Measurements from ENCODE around the gene CBX8. TPM values are rescaled to one million over a fixed set of nuclear protein-coding genes. Genes with fewer than 3 reads are reported as not detected.
A peak's percentile ranks its signal among the peaks of the same experiment; 100 is the strongest.

CBX8 gene
- total RNA-seq, 2 experiments from 2014 or later = 4.3 to 6.4 TPM

DNA sequence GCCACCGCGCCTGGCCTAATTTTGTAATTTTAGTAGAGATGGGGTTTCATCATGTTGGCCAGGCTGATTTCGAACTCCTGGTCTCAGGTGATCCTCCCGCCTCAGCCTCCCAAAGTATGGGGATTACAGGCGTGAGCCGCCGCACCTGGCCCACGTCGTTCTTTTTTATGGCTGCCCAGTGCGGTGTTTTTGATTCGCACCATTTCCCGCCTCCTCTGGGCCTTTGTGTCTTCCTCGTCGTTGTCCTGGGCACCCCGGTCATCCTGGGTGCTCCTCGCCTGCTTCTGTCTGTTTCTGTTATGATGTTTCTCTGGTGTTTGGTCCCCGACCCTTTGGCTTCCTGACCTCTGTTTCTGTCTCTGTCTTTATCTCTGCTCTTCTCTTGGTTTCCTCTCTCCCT, 27.4 kb upstream of the CBX8 start:
- H3K4me3 Mint-ChIP-seq = no peak overlapping the region
- CTCF ChIA-PET = interaction anchor here (1.4 to 2.0 kb wide), 3 partner anchors 11 to 15 kb away, joined by 5 to 10 read pairs (median 5); partner anchors contain the start of gene CBX4
- POLR2A ChIA-PET = no interaction called here
- no peak overlapping the region for H3K27ac Mint-ChIP-seq
- peaks cover 31% of the 10 kb centered on the region for H3K27me3 Mint-ChIP-seq
- H3K4me1 Mint-ChIP-seq = peaks cover 27% of the 10 kb centered on the region
- no peaks in the 10 kb centered on the region for H3K36me3 Mint-ChIP-seq (ENCODE audit: low read depth)
- DNase-seq = no peak
- no peaks in the 10 kb centered on the region for H3K9me3 Mint-ChIP-seq

GRCh38 chr17:79822583-79823124, 25.8 kb upstream of the CBX8 start:
- H3K4me3 Mint-ChIP-seq = no peak overlapping the region
- H3K27ac Mint-ChIP-seq = no peak overlapping the region

GRCh38 chr17:79821331-79822095, 24.6 kb upstream of the CBX8 start:
- ChIA-PET CTCF (interaction anchor here (1.2 to 1.7 kb wide), 2 partner anchors 14 to 21 kb away, joined by 3 to 4 read pairs; no protein-coding TSS in a partner anchor), POLR2A (no interaction called here)
- H3K9me3 Mint-ChIP-seq = no peaks in the 10 kb centered on the region
- peaks cover 8% of the 10 kb centered on the region for H3K4me1 Mint-ChIP-seq
- H3K27ac Mint-ChIP-seq = no peak overlapping the region
- no peak for DNase-seq
- H3K36me3 Mint-ChIP-seq (ENCODE audit: low read depth) = no peaks in the 10 kb centered on the region
- H3K27me3 Mint-ChIP-seq = peaks cover 51% of the 10 kb centered on the region
- no peak overlapping the region for H3K4me3 Mint-ChIP-seq

More at GRCh38 chr17:79822583-79823124, 25.8 kb upstream of the CBX8 start:
- ChIA-PET POLR2A (no interaction called here), CTCF (interaction anchor here (0.6 kb wide), 1 partner anchor 9 kb away, joined by 3 read pairs; no protein-coding TSS in a partner anchor)
- peaks cover 19% of the 10 kb centered on the region for H3K4me1 Mint-ChIP-seq
- DNase-seq = no peak
- no peaks in the 10 kb centered on the region for H3K36me3 Mint-ChIP-seq (ENCODE audit: low read depth)
- H3K9me3 Mint-ChIP-seq = no peaks in the 10 kb centered on the region
- peaks cover 40% of the 10 kb centered on the region for H3K27me3 Mint-ChIP-seq

DNA sequence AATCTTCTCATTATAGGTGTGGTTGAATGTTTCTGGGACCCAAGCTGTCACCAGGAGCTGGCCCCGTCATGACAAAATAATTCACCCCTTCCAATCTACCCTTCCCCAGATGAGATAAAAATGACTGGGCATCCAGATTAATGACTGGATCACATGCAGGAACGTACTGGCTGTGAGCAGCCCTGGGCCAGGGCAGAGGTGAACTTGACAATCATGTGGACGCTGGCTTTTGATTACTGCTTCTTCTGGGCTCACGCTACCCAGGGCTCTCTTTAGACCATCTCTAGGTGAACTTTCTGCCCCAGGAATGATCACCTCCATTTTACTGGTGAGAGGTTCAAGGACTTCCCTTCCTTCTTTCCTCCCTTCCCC, 24.1 kb upstream of the CBX8 start:
- peaks cover 2% of the 10 kb centered on the region for H3K4me1 Mint-ChIP-seq
- DNase-seq = no peak
- H3K27me3 Mint-ChIP-seq = peaks cover 57% of the 10 kb centered on the region
- H3K4me3 Mint-ChIP-seq = no peak overlapping the region
- no peaks in the 10 kb centered on the region for H3K36me3 Mint-ChIP-seq (ENCODE audit: low read depth)
- no peak overlapping the region for H3K27ac Mint-ChIP-seq
- no peaks in the 10 kb centered on the region for H3K9me3 Mint-ChIP-seq
- CTCF ChIA-PET = interaction anchor here (1.2 to 1.7 kb wide), 2 partner anchors 15 to 22 kb away, joined by 3 to 4 read pairs; no protein-coding TSS in a partner anchor
- POLR2A ChIA-PET = no interaction called here

DNA sequence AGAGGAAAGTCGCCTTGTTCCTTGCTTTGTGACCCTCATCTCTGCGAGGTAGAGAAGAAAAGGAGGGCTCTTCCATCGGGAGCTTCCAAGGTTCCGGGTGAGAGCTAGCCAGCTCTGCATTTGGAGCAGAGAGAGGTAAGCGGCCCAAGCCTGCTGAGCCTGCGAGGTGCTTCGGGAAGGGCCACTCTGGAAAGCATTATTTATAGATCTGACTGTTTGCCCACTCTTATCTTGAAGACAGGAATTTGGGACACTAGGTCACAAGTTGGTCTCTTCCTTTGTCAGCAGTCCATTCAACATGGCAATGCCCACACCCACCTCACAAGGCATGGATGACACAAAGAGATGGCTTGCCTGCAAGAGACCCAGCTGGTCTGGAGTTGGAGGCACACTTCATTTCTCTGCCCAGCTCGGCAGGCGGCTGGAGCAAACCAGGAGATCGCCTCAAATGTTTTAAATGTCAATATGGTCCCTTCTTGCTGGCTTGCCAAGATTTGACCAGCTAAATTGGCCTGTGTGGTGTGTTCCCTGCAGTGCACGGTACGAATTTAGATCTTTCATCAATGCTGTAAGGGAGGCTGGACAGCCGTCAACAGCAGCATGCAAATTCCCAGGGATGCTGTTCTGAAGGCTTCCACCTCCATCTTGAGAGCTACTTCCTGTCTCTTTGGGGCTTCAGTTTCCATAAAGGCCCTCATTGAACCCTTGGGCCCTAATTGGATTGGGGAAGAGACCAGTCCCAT, 22.8 kb upstream of the CBX8 start:
- no peaks in the 10 kb centered on the region for H3K36me3 Mint-ChIP-seq (ENCODE audit: low read depth)
- no peak overlapping the region for H3K27ac Mint-ChIP-seq
- H3K4me1 Mint-ChIP-seq = no peaks in the 10 kb centered on the region
- DNase-seq = no peak
- H3K27me3 Mint-ChIP-seq = peaks cover 58% of the 10 kb centered on the region
- no peak overlapping the region for H3K4me3 Mint-ChIP-seq
- POLR2A ChIA-PET = no interaction called here
- CTCF ChIA-PET = interaction anchor here (0.7 to 4.4 kb wide), 8 partner anchors 9 to 29 kb away, joined by 3 to 27 read pairs (median 3); partner anchors contain the start of gene CBX4
- H3K9me3 Mint-ChIP-seq = no peaks in the 10 kb centered on the region

DNA sequence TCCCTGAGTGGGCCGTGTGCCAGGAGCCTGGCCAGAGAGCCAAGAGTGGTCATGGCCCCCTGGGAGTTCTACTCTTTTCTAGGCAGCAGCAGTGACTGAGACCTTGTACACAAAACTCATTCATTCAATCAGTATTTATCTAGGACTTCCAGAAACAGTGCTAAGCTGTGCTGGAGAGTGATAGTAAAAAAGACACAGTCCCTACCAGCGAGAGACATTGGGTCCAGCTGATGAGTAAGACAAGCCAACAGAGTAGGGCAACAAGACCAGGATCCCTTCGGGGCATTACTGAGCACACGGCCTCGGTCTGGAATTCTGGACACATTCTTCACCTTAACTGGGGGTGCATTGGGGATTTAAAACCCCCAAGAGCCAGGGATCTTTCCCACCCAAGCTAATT, 22.2 kb upstream of the CBX8 start:
- Mint-ChIP-seq H3K36me3 (ENCODE audit: low read depth) (no peaks in the 10 kb centered on the region), H3K27me3 (peaks cover 60% of the 10 kb centered on the region), H3K4me1 (peaks cover 5% of the 10 kb centered on the region), H3K9me3 (no peaks in the 10 kb centered on the region), H3K4me3 (no peak overlapping the region), H3K27ac (no peak overlapping the region)
- ChIA-PET CTCF (interaction anchor here (0.8 to 4.4 kb wide), 8 partner anchors 9 to 29 kb away, joined by 3 to 27 read pairs (median 3); partner anchors contain the start of gene CBX4), POLR2A (no interaction called here)
- DNase-seq = no peak

DNA sequence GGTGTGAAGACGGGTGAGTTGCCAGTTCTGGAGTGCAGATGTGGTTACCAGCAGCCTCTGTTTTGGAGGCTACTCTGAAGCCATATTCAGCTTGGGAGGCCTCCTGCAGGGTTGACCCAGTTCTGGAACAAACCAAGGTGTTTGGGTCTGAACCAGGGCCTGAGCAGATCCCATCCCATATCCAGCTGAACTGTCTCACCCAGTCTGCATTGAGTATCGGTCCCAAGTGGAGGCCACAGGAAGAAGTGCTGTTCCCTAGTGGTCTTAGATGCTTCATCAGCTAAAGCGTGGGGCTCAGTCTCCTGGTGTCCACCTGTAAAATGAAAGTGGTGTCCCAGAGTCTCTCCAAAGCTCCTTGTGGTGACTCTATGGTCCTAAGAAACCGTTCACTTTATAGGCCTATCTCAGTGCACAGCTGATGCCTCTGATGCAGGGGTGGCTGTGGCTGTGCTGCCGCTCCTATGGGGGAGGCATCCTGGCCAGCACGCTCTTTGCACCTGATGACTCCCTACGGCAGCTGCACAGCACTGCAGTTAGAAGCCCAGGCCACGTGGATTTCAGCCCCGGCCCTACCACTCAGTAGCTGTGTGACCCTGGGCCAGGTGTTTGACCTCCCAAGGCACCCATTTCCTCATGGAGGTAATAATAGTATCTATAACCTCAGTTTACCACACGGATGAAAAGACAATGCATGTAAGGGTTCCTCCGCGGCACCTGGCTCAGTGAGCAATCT, 21.3 kb upstream of the CBX8 start:
- Mint-ChIP-seq H3K9me3 (no peaks in the 10 kb centered on the region), H3K4me3 (no peak overlapping the region), H3K27me3 (peaks cover 59% of the 10 kb centered on the region), H3K4me1 (peaks cover 6% of the 10 kb centered on the region), H3K36me3 (ENCODE audit: low read depth) (no peaks in the 10 kb centered on the region), H3K27ac (no peak overlapping the region)
- DNase-seq = no peak
- ChIA-PET CTCF (interaction anchor here (0.9 to 4.4 kb wide), 11 partner anchors 10 to 72 kb away, joined by 3 to 27 read pairs (median 3); partner anchors contain the start of genes CBX4 and CBX8), POLR2A (no interaction called here)

DNA sequence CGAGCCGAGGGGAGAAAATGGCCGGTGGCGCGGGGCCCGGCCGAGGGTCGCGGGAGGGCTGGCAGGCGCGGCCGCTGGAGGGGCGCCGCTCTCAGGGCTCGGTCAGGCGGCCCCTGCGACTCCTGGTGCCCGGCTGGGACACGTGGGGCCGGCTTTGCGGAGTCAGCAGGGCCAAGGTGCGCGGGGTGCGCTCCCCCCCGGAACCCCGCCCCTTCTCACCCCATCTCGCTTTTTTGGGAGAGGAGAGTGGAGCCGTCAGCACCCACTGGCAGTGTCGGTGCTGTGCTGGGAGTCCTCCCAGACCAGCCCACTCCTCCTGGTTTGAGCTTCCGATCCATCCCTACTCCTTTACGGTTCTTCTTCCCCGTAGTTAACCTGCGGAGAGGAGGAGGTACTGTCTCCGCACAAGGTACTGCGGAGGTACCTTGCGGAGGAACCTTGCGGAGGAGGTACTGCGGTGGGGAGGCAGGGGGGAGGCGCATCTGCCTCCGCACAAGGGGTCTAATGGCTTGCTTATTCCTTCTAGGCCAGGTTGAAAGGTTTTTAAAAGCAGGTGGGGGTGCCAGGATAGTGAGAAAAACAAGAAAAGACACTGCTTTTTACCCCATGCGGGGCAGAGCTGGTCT, 19.1 kb upstream of the CBX8 start:
- Mint-ChIP-seq H3K27me3 (peaks cover 60% of the 10 kb centered on the region), H3K4me1 (peaks cover 16% of the 10 kb centered on the region), H3K4me3 (no peak overlapping the region), H3K9me3 (no peaks in the 10 kb centered on the region), H3K27ac (peak overlapping the region; percentile 20), H3K36me3 (ENCODE audit: low read depth) (no peaks in the 10 kb centered on the region)
- CTCF ChIA-PET = interaction anchor here (0.6 to 4.4 kb wide), 4 partner anchors 14 to 38 kb away, joined by 3 to 27 read pairs (median 3); partner anchors contain the start of gene CBX4
- no peak for DNase-seq
- POLR2A ChIA-PET = no interaction called here

DNA sequence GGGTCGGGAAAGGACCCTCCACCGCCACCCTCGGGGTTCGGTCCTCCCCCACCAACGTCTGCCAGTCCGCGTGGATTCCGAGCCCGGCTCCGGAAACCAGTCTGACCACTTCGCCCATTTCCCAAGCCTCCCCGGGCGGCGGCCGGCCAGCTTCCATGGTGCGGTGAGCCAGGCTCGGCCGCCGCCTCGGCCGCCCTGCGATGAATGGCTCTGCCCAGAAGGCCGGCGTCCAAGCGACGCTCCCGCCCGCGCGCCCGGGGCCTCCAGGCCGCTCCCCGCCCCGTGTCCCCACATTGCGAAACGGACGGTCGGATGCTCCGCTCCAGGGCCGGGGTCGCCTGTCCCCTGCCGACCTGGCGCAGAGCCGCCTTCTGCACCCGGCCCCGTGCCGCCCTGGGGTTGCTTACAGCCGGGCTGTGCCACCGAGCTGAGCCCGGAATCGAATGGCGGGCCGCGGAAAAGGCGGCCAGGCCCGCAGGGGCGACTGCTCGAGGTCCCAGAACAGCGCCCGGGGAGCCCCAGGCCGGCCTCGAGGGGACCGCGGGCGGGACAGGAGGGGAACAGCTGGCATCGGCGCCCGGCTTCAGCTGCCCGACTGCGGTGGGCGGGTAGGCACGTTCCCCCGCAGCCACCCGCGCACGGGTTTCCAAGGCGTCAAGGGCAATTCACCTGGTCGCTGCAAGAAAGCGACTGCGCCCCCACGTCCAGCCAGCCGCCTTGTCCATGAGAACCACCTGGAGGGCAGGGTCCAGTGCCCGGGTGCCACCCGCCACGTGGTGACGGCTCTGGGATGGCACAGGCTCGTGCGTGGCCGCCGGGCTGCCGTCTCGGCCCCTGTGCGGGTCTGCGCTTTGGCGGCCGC, 18.3 kb upstream of the CBX8 start:
- no peak overlapping the region for H3K4me3 Mint-ChIP-seq
- ChIA-PET CTCF (interaction anchor here (1.2 to 22.3 kb wide), 4 partner anchors 16 to 30 kb away, joined by 3 to 257 read pairs (median 4); partner anchors contain the start of gene CBX4), POLR2A (no interaction called here)
- no peak for DNase-seq
- peaks cover 60% of the 10 kb centered on the region for H3K27me3 Mint-ChIP-seq
- no peaks in the 10 kb centered on the region for H3K9me3 Mint-ChIP-seq
- H3K4me1 Mint-ChIP-seq = peaks cover 22% of the 10 kb centered on the region
- no peak overlapping the region for H3K27ac Mint-ChIP-seq
- no peaks in the 10 kb centered on the region for H3K36me3 Mint-ChIP-seq (ENCODE audit: low read depth)

- ChIA-PET POLR2A (no interaction called here), CTCF (interaction anchor here (1.1 to 22.3 kb wide), 5 partner anchors 16 to 31 kb away, joined by 3 to 257 read pairs (median 3); partner anchors contain the start of gene CBX4)
- Mint-ChIP-seq H3K36me3 (ENCODE audit: low read depth) (no peaks in the 10 kb centered on the region), H3K9me3 (no peaks in the 10 kb centered on the region), H3K27ac (peak overlapping the region; percentile 9), H3K4me1 (peaks cover 23% of the 10 kb centered on the region), H3K4me3 (peak overlapping the region; percentile 53), H3K27me3 (peaks cover 57% of the 10 kb centered on the region)
- DNase-seq = no peak
Observed at GRCh38 chr17:79814127-79814973, 17.5 kb upstream of the CBX8 start.

Measured in activated CD4-positive, alpha-beta T cell treated with anti-CD3 and anti-CD28 coated beads, Interleukin-2, amount 10 ng/mL, durations not matched to agents 7 days and 5 days (primary cell).